Measurements from ENCODE around the gene EGFLAM.

The EGFLAM gene

DNA sequence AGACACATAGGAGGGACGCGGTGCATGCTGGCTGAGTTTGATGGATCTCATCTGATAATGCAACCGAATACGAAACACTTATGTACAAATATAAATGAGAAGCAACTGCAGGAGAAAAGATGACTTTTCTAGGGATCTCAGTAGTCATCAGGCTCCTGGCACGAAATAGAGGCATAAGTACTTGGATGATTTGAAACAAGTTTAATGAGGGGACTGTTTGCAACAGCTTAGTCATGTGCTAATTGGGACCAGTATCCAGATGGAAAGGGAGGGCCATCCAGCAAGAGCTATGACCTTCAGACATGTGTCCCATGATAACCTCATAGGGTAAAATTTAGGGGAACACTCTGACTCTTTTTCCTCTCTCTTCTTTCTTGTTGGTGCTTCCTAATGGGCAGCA, 123.0 kb downstream of the EGFLAM start:
- Histone ChIP-seq H3K27me3 (ENCODE audit: insufficient read depth, low read length) (no peaks in the 10 kb centered on the region), H3K9ac (ENCODE audit: low read length) (no peak overlapping the region), H3F3A (ENCODE audit: insufficient read depth, low read length) (no peaks in the 10 kb centered on the region), H3K36me3 (ENCODE audit: insufficient read depth, low read length) (no peaks in the 10 kb centered on the region), H3K4me2 (ENCODE audit: low read length) (no peak overlapping the region), H2AFZ (ENCODE audit: low read length) (no peak overlapping the region), H3K27ac (ENCODE audit: low read depth, low read length, poor library complexity, severe bottlenecking) (no peak overlapping the region), H3K9me3 (ENCODE audit: low read length) (no peaks in the 10 kb centered on the region), H3K9me2 (ENCODE audit: low read depth, low read length) (no peaks in the 10 kb centered on the region), H3K4me3 (ENCODE audit: low read depth, low read length, poor library complexity, severe bottlenecking) (no peak overlapping the region), H3K79me2 (ENCODE audit: insufficient read depth, low read length) (no peaks in the 10 kb centered on the region), H4K20me1 (ENCODE audit: insufficient read depth, low read length) (no peaks in the 10 kb centered on the region), H3K4me1 (ENCODE audit: insufficient read depth, low read length, severe bottlenecking) (no peaks in the 10 kb centered on the region)
- no peak for TF ChIP-seq CTCF (IDR thresholded peaks at IDR 0.05; ENCODE audit: low read length)
- no peak for TF ChIP-seq EZH2 (IDR thresholded peaks at IDR 0.05; ENCODE audit: borderline replicate concordance, low read length)

DNA sequence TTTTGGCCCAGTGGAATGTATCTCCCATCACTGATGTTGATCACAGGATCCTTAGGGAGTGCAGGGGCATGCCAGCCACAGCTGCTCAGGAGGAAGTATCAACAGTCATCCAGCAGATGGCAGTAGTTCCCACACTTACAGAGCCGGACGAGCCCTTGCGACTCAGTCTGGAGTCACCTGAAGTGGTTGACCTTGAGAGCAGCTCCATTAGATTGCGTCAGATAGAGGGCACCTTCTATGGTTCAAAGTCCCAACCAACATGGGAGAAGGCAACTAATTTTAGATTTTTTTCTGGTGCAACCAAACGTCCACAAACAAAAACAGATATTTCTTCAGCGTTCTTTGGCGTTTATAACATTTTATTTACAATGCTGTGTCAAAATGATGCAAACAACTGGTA, 124.5 kb downstream of the EGFLAM start:
- H3K9ac ChIP-seq (ENCODE audit: low read length): no peak overlapping the region

DNA sequence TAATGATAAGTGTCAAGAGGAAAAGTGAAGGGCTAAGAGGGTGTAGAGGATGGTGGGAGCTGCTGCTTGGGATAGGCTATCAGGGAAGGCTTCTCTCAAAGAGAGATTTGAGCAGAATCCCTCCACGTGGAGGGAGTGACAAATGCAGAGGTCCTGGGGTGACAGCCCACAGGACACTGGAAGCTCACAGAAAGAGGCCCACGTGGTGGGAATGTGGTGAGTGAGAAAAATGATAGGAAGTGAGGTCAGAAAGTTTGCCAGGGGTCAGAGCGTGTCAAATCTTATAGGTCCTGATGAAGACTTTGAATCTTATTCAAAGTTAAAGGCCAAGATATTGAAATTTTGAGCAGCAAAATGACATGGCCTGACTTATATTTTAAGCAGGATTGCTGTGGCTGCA, 125.3 kb downstream of the EGFLAM start:
- no peaks in the 10 kb centered on the region for H3K9me2 ChIP-seq (ENCODE audit: low read depth, low read length)
- H3K27me3 ChIP-seq (ENCODE audit: insufficient read depth, low read length): no peaks in the 10 kb centered on the region
- no peaks in the 10 kb centered on the region for H3K79me2 ChIP-seq (ENCODE audit: insufficient read depth, low read length)
- no peak overlapping the region for H3K4me3 ChIP-seq (ENCODE audit: low read depth, low read length, poor library complexity, severe bottlenecking)
- no peak overlapping the region for H3K4me2 ChIP-seq (ENCODE audit: low read length)
- H4K20me1 ChIP-seq (ENCODE audit: insufficient read depth, low read length): no peaks in the 10 kb centered on the region
- H3K36me3 ChIP-seq (ENCODE audit: insufficient read depth, low read length): no peaks in the 10 kb centered on the region
- no peaks in the 10 kb centered on the region for H3K9me3 ChIP-seq (ENCODE audit: low read length)
- TF ChIP-seq CTCF (IDR thresholded peaks at IDR 0.05; ENCODE audit: low read length): no peak
- no peak for TF ChIP-seq EZH2 (IDR thresholded peaks at IDR 0.05; ENCODE audit: borderline replicate concordance, low read length)
- H3K9ac ChIP-seq (ENCODE audit: low read length): no peak overlapping the region
- H3K4me1 ChIP-seq (ENCODE audit: insufficient read depth, low read length, severe bottlenecking): no peaks in the 10 kb centered on the region
- no peaks in the 10 kb centered on the region for H3F3A ChIP-seq (ENCODE audit: insufficient read depth, low read length)
- H3K27ac ChIP-seq (ENCODE audit: low read depth, low read length, poor library complexity, severe bottlenecking): no peak overlapping the region
- no peak overlapping the region for H2AFZ ChIP-seq (ENCODE audit: low read length)

More for the DNA sequence above, 124.5 kb downstream of the EGFLAM start:
- Histone ChIP-seq H3K36me3 (ENCODE audit: insufficient read depth, low read length) (no peaks in the 10 kb centered on the region), H3K4me2 (ENCODE audit: low read length) (no peak overlapping the region), H3K27me3 (ENCODE audit: insufficient read depth, low read length) (no peaks in the 10 kb centered on the region), H3K9me2 (ENCODE audit: low read depth, low read length) (no peaks in the 10 kb centered on the region), H3K4me1 (ENCODE audit: insufficient read depth, low read length, severe bottlenecking) (no peaks in the 10 kb centered on the region), H3F3A (ENCODE audit: insufficient read depth, low read length) (no peaks in the 10 kb centered on the region), H4K20me1 (ENCODE audit: insufficient read depth, low read length) (no peaks in the 10 kb centered on the region), H3K27ac (ENCODE audit: low read depth, low read length, poor library complexity, severe bottlenecking) (no peak overlapping the region), H3K9me3 (ENCODE audit: low read length) (no peaks in the 10 kb centered on the region), H3K79me2 (ENCODE audit: insufficient read depth, low read length) (no peaks in the 10 kb centered on the region), H3K4me3 (ENCODE audit: low read depth, low read length, poor library complexity, severe bottlenecking) (no peak overlapping the region), H2AFZ (ENCODE audit: low read length) (no peak overlapping the region)
- TF ChIP-seq EZH2 (IDR thresholded peaks at IDR 0.05; ENCODE audit: borderline replicate concordance, low read length) (no peak), CTCF (IDR thresholded peaks at IDR 0.05; ENCODE audit: low read length) (peak; percentile 76)

All from OCI-LY1 (cell line).